Ectodermal cell (in vitro differentiated cells): ENCODE data around the gene FAM193A.
"Not testable (repeated sequence)": the region's sequence is repeated elsewhere in the genome, so short reads cannot be mapped to it uniquely, and the experiment has no call there.

Source experiments
- H3K27ac ChIP-seq: 2 replicates; pipeline ENCODE4 v1.7.0; 2013; ENCODE audit warnings: mild to moderate bottlenecking, low read depth, low read length; ENCODE audit not compliant: insufficient read depth, poor library complexity, severe bottlenecking
- H3K27me3 ChIP-seq: 2 replicates; pipeline ENCODE4 v1.7.0; 2013; ENCODE audit warnings: mild to moderate bottlenecking, low read length; ENCODE audit not compliant: insufficient read depth, control insufficient read depth, poor library complexity, severe bottlenecking
- H3K36me3 ChIP-seq: one replicate; pipeline ENCODE4 v1.7.0; 2013; ENCODE audit warnings: low read length; ENCODE audit not compliant: control insufficient read depth, insufficient read depth
- H3K4me1 ChIP-seq: one replicate; pipeline ENCODE4 v1.7.0; 2013; ENCODE audit warnings: low read length; ENCODE audit not compliant: control insufficient read depth, insufficient read depth
- H3K4me3 ChIP-seq: 2 replicates; pipeline ENCODE4 v1.7.0; 2013; ENCODE audit warnings: low read depth, low read length, control low read depth; ENCODE audit not compliant: insufficient read depth
- H3K9me3 ChIP-seq: 2 replicates; pipeline ENCODE4 v1.7.0; 2013; ENCODE audit warnings: mild to moderate bottlenecking, low read length, moderate library complexity; ENCODE audit not compliant: control insufficient read depth
- WGBS, 2 experiments: methylation state at CpG; one replicate each; pipeline ENCODE4 v1.1.7; 2013; ENCODE audit warnings: missing lambda C conversion rate in 2 of 2; 5-methylcytosine and 5-hydroxymethylcytosine counted together

The FAM193A gene

DNA sequence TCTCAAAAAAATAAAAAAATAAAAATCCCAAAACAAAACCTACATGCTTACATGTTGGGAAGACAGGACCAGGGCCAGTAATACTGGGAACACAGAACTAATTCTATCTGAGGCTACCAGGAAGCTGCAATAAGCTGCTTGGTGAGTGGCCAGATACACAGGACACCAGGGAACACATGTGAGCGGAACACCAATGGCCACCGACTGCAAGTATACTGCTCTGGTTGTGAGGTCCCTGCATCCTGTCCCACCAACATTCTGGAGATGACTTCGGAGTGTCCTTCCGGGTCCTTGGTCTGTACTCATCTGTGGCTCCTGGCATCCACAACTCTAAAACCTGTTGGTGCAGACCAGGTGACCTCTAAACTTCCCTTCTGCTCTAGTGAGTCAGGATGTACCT, 217.0 kb downstream of the FAM193A start:
- no peaks in the 10 kb centered on the region for H3K9me3 ChIP-seq
- WGBS, 2 experiments, result 95 to 98% methylated on average over 4 of the region's 4 CpGs
- no peaks in the 10 kb centered on the region for H3K27me3 ChIP-seq

DNA sequence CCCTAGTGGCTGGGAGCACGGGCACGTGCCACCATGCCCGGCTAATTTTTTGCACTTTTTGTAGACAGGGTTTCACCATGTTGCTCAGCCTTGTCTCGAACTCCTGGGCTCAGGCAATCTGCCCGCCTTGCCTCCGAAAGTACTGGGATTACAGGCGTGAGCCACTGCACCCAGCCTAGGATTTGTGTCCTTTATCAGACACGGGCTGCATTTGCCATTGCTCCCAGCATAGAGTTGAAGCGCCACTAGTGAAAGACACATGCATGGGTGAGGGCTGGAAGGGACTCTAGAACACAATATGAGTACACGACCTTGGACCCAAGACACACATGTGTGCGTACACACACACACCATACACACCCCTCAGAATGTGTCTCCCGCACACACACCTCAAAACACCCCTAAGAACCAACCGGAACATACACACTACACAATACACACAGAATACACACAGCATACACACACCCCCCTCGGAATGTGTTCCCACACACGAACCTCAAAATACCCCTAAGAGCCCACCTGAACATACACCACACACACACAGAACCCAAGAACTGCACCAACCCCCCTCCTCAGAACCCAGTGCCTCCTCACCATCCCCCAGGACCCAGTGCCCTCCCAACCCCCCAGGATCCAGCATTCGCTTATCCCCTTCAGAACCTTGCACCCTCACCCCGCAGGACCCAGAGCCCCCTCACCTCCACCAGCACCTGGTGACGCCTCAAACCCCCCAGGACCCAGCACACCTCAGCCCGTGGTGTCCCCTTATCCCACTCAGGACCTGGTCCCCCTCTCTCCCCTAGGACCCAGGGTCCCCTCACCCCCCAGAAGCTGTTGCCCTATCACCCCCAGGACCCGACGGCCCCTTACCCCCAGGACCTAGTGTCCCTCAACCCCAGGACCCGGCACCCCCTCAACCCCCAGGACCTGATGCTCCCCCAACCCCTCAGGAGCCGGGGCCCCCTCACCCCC, 218.7 kb downstream of the FAM193A start:
- H3K9me3 ChIP-seq, result no peaks in the 10 kb centered on the region
- peaks cover 5% of the 10 kb centered on the region for H3K4me1 ChIP-seq
- H3K27ac ChIP-seq, result no peak overlapping the region
- H3K27me3 ChIP-seq, result no peaks in the 10 kb centered on the region
- no peaks in the 10 kb centered on the region for H3K36me3 ChIP-seq
- 66 to 71% methylated on average over 23 of the region's 23 CpGs for whole genome bisulfite sequencing, 2 experiments
- H3K4me3 ChIP-seq, result peak overlapping the region; percentile 59

More for the DNA sequence above, 217.0 kb downstream of the FAM193A start:
- no peak overlapping the region for H3K27ac ChIP-seq
- no peaks in the 10 kb centered on the region for H3K36me3 ChIP-seq
- peaks cover 5% of the 10 kb centered on the region for H3K4me1 ChIP-seq
- H3K4me3 ChIP-seq, result no peak overlapping the region

DNA sequence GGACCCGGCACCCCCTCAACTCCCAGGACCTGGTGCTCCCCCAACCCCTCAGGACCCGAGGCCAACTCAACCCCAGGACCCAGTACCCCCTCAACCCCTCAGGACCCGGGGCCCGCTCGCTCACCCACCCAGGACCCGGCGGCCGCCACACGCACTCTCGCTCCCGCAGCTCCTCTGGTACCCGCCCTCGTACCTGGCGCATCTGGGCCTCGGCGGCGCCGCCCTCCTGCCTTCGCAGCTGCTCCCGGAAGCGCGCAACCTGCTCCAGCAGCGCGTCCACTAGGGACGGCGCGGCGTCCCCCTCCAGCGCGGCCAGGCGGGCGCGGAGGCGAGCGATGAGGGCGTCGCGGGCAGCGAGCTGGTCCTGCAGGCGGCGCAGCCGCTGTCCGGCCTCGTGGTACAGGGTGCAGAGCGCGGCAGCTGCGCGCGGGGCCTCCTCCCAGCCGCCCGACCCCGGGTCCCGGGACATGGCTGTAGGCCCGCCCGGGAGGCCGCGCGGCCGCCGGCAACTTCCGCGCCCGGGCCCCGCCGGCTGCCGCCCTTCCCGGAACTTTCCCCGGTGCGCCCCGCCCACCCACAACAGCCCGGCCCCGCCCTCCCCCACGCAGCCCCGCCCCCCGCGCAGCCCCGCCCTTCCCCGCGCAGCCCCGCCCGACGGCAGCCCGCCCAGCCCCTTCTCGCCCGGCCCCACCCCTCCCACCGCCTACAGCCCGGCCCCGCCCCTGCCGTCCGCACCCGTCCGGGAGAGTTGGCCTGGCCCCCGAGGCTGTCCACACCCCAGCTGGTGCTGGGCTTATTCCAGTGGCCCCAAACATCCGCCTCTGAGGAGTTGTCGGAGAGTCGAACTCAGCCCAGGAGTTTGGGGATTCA, 219.6 kb downstream of the FAM193A start, which contains the start of gene TNIP2:
TSS of gene TNIP2 (minus strand) at position 516 of the 870 bp plus-strand sequence. CDS start at position 469, 47 bp downstream.
- Histone ChIP-seq H3K27me3 (no peaks in the 10 kb centered on the region), H3K4me3 (peak within 1 kb of the TSS; percentile 59), H3K9me3 (no peaks in the 10 kb centered on the region), H3K4me1 (peaks cover 5% of the 10 kb centered on the region), H3K36me3 (no peaks in the 10 kb centered on the region), H3K27ac (peak within 1 kb of the TSS; percentile 26)
- 0 to 1% methylated on average over 84 to 96 of the region's 96 CpGs for WGBS, 2 experiments

DNA sequence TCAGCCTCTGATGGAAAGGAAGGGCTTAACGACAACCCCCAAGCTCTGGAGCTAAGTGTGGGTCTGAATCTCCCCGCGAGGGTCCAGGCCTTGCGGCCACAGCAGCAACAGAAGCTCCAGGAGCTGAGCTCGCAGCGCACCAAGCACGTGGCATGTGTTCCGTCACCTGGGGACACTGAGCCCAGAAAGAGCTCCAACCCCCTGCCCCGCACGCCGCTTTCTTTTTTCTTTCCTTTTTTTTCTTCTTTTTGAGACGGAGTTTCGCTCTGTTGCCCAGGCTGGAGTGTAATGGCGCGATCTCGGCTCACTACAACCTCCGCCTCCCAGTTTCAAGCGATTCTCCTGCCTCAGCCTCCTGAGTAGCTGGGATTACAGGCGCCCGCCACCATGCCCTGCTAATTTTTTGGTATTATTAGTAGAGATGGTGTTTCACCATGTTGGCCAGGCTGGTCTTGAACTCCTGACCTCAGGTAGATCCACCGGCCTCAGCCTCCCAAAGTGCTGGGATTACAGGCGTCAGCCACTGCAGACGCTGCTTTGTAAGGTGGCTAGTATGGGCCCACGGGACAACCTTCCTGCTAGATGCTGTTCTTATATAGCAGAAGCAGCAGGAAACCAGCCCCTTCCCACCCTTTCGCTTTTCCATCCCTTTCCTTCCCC, 220.4 kb downstream of the FAM193A start:
- Histone ChIP-seq H3K4me3 (peak overlapping the region; percentile 26), H3K36me3 (no peaks in the 10 kb centered on the region), H3K9me3 (no peaks in the 10 kb centered on the region), H3K4me1 (peaks cover 5% of the 10 kb centered on the region), H3K27ac (peak overlapping the region; percentile 26), H3K27me3 (no peaks in the 10 kb centered on the region)
- 78 to 80% methylated on average over 25 of the region's 25 CpGs for WGBS, 2 experiments

DNA sequence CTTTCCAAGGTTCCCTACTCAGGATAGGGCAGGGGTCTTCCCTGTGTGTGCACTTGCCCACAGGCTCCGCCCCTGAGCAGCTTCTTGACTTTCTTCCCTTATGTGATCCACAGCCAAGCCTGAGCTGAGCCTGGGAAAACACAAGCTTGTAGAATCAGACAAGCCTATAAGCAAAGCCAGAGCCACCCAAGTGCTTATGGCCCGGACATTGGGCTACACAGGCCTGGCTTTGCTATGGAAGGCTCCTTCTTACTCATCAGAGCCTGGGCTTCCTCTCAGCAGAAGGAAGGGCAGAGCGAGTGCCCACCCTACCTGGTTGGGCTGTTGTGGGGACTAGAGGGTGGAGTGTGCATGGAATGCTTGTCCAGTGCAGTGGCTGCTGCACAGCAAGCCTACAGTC, 221.0 kb downstream of the FAM193A start:
- peaks cover 5% of the 10 kb centered on the region for H3K4me1 ChIP-seq
- no peaks in the 10 kb centered on the region for H3K36me3 ChIP-seq
- no peak overlapping the region for H3K27ac ChIP-seq
- 91 to 95% methylated on average over 3 of the region's 3 CpGs for WGBS, 2 experiments
- no peaks in the 10 kb centered on the region for H3K27me3 ChIP-seq
- H3K9me3 ChIP-seq, result no peaks in the 10 kb centered on the region
- H3K4me3 ChIP-seq, result no peak overlapping the region

DNA sequence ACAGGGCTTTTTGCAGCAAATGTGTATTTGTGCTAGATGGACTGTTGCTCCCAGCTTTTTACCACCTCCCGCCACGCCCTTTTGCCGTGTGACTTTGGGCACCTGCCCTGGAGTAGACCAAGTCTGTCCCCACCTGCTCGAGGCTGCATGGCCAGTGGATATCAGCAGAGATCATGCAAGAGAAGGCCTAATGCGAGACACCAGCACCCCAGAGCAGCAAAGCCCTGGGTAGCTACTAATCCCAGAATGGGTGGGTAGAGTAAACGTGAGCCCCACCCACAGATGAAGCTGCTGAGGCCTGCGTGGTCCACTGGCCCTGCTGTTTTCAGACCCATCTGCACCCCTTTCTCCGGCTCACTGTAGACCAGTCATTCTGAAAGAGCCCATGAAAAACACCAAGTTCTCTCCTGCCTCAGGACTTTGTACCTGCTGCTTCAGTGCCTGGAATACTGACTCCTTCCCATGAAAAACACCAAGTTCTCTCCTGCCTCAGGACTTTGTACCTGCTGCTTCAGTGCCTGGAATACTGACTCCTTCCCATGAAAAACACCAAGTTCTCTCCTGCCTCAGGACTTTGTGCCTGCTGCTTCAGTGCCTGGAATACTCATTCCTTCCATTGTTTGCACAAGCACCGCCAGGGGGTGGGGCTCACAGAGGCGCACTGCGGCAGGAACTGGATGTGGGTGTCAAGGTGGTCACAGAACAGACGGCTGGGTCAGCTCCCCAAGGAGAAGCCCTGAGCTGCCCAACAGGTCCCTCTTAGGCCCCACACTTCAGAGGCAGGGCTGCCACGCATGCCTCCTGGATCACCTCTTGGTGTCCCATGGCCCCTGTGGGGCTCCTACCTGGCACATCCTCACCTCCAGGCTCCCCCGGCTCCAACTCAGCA, 224.8 kb downstream of the FAM193A start:
- Histone ChIP-seq H3K4me3 (no peak overlapping the region), H3K27ac (no peak overlapping the region), H3K9me3 (no peaks in the 10 kb centered on the region), H3K36me3 (no peaks in the 10 kb centered on the region), H3K27me3 (no peaks in the 10 kb centered on the region), H3K4me1 (no peaks in the 10 kb centered on the region)
- 83 to 87% methylated on average over 14 of the region's 14 CpGs for WGBS, 2 experiments

DNA sequence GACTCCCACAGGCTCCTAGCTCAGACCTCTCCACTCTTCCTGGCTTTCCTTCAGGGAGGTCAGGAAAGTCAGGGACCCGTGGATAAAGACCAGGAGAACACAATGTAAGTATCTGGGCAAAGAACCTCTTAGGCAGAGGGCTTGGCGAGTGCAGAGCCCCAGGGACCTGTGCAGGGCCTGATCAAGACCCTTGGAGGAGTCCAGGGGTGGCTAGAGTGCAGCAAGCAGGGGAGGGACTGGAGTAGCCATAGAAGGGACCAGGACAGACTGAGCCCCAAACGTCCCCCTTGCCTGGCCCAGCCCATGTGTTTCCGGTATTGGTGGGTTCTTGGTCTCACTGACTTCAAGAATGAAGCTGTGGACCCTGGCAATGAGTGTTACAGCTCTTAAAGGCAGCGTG, 225.6 kb downstream of the FAM193A start:
- Histone ChIP-seq H3K27me3 (no peaks in the 10 kb centered on the region), H3K9me3 (no peaks in the 10 kb centered on the region), H3K36me3 (no peaks in the 10 kb centered on the region), H3K27ac (no peak overlapping the region), H3K4me3 (no peak overlapping the region), H3K4me1 (no peaks in the 10 kb centered on the region)
- WGBS, 2 experiments, result 89 to 90% methylated on average over 5 of the region's 5 CpGs

DNA sequence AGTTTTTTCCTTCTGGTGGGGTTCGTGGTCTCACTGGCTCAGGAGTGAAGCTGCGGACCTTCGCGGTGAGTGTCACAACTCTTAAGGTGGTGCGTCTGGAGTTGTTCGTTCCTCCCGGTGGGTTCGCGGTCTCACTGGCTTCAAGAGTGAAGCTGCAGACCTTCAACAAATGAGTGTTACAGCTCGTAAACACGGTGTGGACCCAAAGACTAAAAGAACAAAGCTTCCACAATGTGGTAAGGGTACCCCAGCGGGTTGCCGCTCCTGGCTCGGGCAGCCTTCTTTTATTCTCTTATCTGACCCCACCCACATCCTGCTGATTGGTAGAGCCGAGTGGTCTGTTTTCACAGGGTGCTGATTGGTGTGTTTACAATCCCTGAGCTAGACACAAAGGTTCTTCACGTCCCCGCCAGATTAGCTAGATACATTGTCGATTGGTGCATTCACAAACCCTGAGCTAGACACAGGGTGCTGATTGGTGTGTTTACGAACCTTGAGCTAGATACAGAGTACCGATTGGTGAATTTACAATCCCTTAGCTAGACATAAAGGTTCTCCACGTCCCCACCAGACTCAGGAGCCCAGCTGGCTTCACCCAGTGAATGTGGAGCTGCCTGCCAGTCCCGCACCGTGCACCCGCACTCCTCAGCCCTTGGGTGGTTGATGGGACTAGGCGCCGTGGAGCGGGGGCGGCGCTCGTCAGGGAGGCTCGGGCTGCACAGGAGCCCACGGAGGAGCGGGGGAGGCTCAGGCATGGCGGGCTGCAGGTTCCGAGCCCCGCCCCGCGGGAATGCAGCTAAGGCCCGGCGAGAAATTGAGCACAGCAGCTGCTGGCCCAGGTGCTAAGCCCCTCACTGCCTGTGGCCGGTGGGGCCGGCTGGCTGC, 226.3 kb downstream of the FAM193A start:
- H3K4me3 ChIP-seq, H3K27me3 ChIP-seq, H3K27ac ChIP-seq, H3K9me3 ChIP-seq, H3K36me3 ChIP-seq, H3K4me1 ChIP-seq: not testable (repeated sequence)
- 94 to 95% methylated on average over 42 of the region's 42 CpGs for WGBS, 2 experiments
